ENCODE measurements around the gene SPATA1.

- TF ChIP-seq CTCF (conservative IDR thresholded peaks at IDR 0.05; ENCODE audit: low read length) (no peak), EZH2phosphoT487 (IDR thresholded peaks at IDR 0.05; ENCODE audit: borderline replicate concordance) (no peak)
These were observed 94.6 kb downstream of the SPATA1 start for GRCh38 chr1:84600796-84601195.

All from Loucy (cell line).